Parathyroid adenoma (tissue), 2 donors: ENCODE data around the gene PTOV1.

Experiments used
- H2AFZ ChIP-seq: fragments of 300-600 bp; sonication (generic); one replicate; pipeline ENCODE4 v1.7.0; 2017; ENCODE audit warnings: antibody characterized with exemption, mild to moderate bottlenecking
- H3K27ac ChIP-seq: fragments of 300-600 bp; sonication (generic); one replicate; pipeline ENCODE4 v1.7.0; 2017
- H3K27me3 ChIP-seq: fragments of 300-600 bp; sonication (generic); one replicate; pipeline ENCODE4 v1.7.0; 2017; ENCODE audit warnings: low read length; ENCODE audit not compliant: control insufficient read depth, insufficient read depth
- H3K36me3 ChIP-seq: fragments of 300-600 bp; sonication (generic); one replicate; pipeline ENCODE4 v1.7.0; 2017; ENCODE audit warnings: low read length; ENCODE audit not compliant: control insufficient read depth, insufficient read depth
- H3K4me1 ChIP-seq: fragments of 300-600 bp; sonication (generic); one replicate; pipeline ENCODE4 v1.7.0; 2017; ENCODE audit warnings: control low read depth
- H3K4me2 ChIP-seq: fragments of 300-600 bp; sonication (generic); one replicate; pipeline ENCODE4 v1.7.0; 2017; ENCODE audit warnings: low read length
- H3K4me3 ChIP-seq: fragments of 300-600 bp; sonication (generic); one replicate; pipeline ENCODE4 v1.7.0; 2017; ENCODE audit warnings: low read depth, low read length
- H3K79me2 ChIP-seq: fragments of 300-600 bp; sonication (generic); one replicate; pipeline ENCODE4 v1.7.0; 2017; ENCODE audit warnings: control low read depth
- H3K9ac ChIP-seq: fragments of 300-600 bp; sonication (generic); one replicate; pipeline ENCODE4 v1.7.0; 2017; ENCODE audit warnings: mild to moderate bottlenecking
- H3K9me3 ChIP-seq: fragments of 300-600 bp; sonication (generic); one replicate; pipeline ENCODE4 v1.7.0; 2017; ENCODE audit warnings: low read length; ENCODE audit not compliant: control insufficient read depth
- CTCF ChIP-seq: fragments of 300-600 bp; sonication (generic); IDR thresholded peaks from one replicate; pipeline ENCODE4 v1.7.0; 2017; ENCODE audit warnings: antibody characterized with exemption, mild to moderate bottlenecking
- donor health status: primary hyperparathyroidism.

The PTOV1 gene

GRCh38 chr19:49848938-49849337 is 2.0 kb upstream of the PTOV1 start:
- Histone ChIP-seq H3K4me2 (no peak overlapping the region), H3K9ac (no peak overlapping the region), H3K27me3 (no peaks in the 10 kb centered on the region), H3K27ac (no peak overlapping the region), H2AFZ (no peak overlapping the region), H3K79me2 (peaks cover 10% of the 10 kb centered on the region), H3K4me3 (no peak overlapping the region), H3K4me1 (peaks cover 4% of the 10 kb centered on the region), H3K36me3 (no peaks in the 10 kb centered on the region), H3K9me3 (no peaks in the 10 kb centered on the region)
- no peak for TF ChIP-seq CTCF

GRCh38 chr19:49849433-49850220 is 1.3 kb upstream of the PTOV1 start:
- Histone ChIP-seq H3K4me3 (peak overlapping the region; percentile 99), H2AFZ (no peak overlapping the region), H3K9me3 (no peaks in the 10 kb centered on the region), H3K27me3 (no peaks in the 10 kb centered on the region), H3K4me1 (peaks cover 4% of the 10 kb centered on the region), H3K36me3 (no peaks in the 10 kb centered on the region), H3K27ac (peak overlapping the region; percentile 96), H3K4me2 (peak overlapping the region; percentile 82), H3K9ac (no peak overlapping the region), H3K79me2 (peaks cover 10% of the 10 kb centered on the region)
- TF ChIP-seq CTCF: no peak

GRCh38 chr19:49850221-49850486 is 805 bp upstream of the PTOV1 start:
- Histone ChIP-seq H3K27ac (peak overlapping the region; percentile 96), H3K4me3 (peak overlapping the region; percentile 99)

GRCh38 chr19:49851456-49852259 is 699 bp downstream of the PTOV1 start:
- no peak overlapping the region for H2AFZ ChIP-seq
- peak overlapping the region; percentile 80 for H3K4me2 ChIP-seq
- peak overlapping the region; percentile 25 for H3K27ac ChIP-seq
- H3K4me3 ChIP-seq: peak overlapping the region; percentile 61
- H3K9me3 ChIP-seq: no peaks in the 10 kb centered on the region
- H3K4me1 ChIP-seq: peaks cover 4% of the 10 kb centered on the region
- no peak overlapping the region for H3K9ac ChIP-seq
- no peak for TF ChIP-seq CTCF
- H3K27me3 ChIP-seq: no peaks in the 10 kb centered on the region
- H3K79me2 ChIP-seq: peaks cover 10% of the 10 kb centered on the region
- no peaks in the 10 kb centered on the region for H3K36me3 ChIP-seq

More at GRCh38 chr19:49850221-49850486, 805 bp upstream of the PTOV1 start:
- Histone ChIP-seq H3K9ac (no peak overlapping the region), H3K27me3 (no peaks in the 10 kb centered on the region), H3K79me2 (peaks cover 10% of the 10 kb centered on the region), H3K9me3 (no peaks in the 10 kb centered on the region), H2AFZ (peak overlapping the region; percentile 95), H3K36me3 (no peaks in the 10 kb centered on the region), H3K4me2 (peak overlapping the region; percentile 82), H3K4me1 (peaks cover 4% of the 10 kb centered on the region)
- no peak for TF ChIP-seq CTCF
